Activated CD8-positive, alpha-beta memory T cell treated with anti-CD3 and anti-CD28 coated beads for 48 hours (primary cell): ENCODE data around the gene TBC1D2.

Source experiments
- DNase-seq, 3 experiments: peaks; one replicate each; pipeline ENCODE4 v3.0.0-alpha.2; 2020; ENCODE audit warnings: low read depth in 2 of 3, low spot score in 2 of 3

The TBC1D2 gene

DNA sequence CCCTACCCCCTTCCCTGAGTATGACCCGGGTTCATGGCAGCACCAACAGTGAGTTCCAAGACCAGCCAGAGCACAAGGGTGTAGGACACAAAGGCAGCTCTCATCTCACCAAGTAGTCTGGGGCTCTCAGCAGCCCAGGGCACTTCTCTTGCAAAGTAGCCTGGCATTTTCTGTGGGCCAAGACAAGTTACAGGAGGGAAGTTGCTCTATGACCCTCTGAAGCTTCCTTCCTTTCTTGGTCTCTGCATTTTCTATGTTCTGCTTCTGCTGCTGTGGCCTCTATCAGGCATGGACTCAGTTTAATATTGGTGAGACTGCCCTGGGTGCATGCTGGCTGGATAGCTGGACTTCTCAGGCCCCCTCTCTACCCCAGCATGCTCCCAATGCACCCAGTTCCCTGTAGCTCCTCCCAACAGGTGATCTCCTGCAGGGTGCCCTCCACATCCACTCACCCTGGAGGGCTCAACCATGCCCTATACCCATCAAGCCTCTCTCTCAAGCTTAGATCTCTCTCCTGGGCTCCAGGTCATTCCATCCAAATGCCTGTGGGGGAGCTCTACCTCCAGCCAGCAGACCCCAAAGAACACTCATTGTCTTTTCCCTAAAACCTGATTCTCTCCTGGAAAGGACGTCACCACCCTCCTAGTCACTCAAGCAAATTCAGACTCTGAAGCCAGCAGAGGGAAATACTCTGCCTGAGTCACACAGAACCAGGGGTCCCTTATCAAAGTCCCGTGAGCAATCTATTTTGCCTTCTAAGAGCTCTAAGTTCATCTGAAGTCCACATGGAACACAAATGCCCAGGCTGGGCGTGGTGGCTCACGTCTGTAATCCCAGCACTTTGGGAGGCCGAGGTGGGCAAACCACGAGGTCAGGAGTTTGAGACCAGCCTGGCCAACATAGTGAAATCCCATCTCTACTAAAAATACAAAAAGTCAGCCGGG is 13.8 kb downstream of the TBC1D2 start:
- DNase-seq: no peak

DNA sequence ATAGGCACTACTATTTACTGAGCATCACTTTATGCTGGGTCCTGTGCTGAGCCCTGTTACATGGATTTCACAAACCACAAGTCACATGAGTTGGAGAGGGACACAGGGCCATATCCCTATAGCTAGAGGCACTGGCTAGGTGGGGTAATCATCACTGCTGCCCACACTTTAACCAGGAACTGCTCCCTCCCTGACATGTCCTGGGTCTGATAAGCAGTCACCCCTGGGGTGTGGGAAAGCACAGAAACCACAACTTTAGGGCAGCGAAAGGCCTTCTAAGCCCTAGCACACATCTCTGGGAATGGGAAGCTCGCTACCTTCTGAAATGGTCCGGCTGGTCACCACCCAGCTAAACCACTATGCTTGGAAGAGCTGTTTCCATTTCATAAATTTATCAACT is 15.0 kb downstream of the TBC1D2 start:
- no peak for DNase-seq

DNA sequence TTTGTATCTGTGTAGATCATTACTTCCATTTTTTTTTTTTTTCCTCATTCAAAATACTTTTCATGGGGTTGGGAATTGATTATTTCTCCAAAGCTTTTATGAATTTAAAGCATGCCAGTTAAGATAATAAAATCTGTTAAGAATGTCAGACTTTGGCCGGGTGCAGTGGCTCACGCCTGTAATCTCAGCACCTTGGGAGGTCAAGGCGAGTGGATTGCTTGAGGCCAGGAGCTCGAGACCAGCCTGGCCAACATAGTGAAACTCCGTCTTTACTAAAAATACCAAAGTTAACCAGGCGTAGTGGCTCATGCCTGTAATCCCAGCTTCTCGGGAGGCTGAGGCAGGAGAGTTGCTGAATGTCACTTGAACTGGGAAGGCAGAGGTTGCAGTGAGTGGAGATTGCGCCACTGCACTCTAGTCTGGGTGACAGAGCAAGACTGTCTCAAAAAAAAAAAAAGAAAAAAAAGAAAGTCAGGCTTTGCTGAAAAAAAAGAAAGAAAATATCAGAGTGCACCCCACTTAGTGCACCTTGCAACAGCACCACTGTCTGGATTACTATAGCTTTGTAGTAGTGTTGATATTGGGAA is 18.5 kb downstream of the TBC1D2 start:
- no peak for DNase-seq

DNA sequence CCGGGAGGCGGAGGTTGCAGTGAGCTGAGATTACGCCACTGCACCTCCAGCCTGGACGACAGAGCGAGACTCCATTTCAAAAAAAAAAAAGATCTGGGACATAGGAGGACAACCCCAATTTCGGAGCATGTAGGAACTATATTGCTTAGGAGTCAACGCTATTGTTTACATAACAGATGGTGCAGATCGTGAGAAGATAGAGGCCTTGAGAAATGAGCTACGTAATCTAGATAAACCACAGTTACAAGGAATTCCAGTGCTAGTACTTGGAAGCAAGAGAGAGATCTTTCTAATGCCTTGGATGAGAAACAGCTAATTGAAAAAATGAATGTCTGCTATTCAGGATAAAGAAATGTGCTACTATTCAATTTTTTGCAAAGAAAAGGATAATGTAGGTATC is 20.3 kb downstream of the TBC1D2 start:
- DNase-seq: no peak

DNA sequence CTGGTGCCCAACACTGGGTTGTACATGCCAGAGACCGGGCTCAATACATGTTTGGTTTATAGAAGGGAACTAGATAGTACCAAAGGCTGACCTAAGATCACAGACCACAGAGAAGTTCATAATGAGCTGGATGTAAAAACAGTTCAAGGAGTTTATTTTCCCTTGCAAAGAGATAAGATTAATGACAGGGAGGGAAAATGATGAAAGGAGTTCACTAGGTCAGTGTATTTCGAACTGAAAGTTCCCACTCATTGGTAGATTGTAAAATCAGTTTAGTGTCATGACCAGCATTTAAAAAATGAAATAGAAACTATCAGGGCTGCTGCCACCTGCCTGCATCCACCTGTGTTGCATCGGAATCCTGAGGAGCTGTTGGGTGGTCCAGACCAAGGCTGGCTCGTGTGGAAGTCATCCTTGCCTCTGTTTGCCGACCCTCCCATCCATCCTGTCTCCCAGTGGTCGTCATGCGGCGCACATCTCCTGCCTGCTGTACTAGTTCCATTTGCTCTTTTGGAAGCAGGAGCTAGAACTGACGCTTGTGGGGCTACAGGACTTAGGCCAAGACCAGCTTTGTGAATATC is 21.1 kb downstream of the TBC1D2 start:
- DNase-seq: no peak

DNA sequence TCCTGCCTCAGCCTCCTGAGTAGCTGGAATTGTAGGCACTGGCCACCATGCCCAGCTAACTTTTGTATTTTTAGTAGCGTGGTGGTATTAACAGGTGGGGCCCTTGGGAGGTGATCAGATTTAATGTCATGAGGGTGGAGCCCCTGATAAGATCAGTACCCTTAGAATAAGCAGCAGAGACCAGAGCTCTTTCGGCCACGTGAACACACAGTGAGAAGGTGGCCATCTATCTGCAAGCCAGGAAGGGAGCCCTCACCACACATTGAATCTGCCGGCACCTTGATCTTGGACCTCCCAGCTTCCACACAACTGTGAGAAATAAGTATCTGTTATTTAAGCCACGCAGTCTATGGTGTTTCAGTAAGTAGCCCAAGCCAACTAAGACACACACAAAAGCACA is 22.5 kb downstream of the TBC1D2 start:
- no peak for DNase-seq

DNA sequence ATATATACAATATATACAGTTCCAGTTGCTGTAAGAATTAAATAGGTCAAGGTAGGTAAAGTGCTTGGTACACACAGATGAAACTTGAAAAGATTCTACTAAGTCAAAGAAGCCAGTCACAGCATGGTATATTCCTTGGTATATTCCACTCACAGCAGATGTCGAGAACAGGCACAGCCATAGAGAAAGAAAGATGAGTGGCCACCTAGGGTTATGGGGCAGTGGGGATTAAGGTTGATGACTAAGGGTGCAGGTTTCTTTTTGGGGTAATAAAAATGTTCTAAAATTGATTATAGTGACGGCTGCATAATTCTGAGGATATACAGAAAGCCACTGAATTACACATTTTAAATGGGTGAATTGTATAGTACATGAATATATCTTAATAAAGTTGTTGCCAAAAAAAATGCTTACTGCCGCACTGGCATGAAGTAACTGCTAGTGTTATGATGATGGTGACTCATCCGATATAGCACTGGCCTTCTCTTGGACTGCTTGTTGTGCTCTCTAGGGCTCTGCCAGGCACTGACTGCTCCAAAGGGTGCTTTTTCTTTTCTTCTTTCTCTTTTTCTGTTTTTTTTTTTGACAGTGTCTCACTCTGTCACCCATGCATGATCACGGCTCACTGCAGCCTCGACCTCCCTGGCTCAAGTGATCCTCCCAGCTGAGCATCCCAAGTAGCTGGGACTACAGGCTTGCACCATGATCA is 23.5 kb downstream of the TBC1D2 start:
- no peak for DNase-seq

DNA sequence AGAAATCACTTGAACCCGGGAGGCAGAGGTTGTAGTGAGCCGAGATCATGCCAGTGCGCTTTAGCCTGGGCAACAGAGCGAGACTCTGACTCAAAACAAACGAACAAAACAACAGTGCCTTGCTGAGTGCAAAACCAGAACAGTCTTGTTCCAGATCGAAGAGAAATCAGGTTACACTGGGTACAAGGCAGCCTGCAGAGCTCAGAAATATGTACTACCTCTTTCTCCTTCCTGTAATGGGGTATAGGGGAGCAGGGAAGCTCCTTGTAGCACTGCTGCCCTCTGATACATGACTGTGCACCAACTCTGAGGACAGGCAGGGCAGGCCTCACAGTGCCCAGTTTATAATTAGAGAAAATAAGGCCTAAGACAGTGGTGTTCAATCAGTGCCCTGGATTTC is 24.7 kb downstream of the TBC1D2 start:
- DNase-seq: no peak

DNA sequence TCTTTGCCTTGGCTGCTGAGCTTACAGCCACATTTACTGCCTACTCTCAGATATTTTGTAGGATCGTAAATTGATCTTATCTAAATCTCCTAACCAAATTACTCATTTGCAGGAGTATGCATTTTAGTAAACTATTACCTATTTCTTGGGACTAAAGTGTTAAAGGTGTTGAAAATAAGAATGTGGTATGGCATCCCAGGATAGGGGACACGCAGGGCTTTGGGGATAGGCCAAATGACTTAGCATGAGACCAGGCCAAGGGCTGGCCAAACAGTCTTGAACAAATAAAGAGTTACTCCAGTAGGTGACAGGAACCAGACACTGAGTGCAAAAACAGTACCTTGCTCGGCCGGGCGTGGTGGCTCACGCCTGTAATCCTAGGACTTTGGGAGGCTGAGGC is 25.1 kb downstream of the TBC1D2 start:
- no peak for DNase-seq

DNA sequence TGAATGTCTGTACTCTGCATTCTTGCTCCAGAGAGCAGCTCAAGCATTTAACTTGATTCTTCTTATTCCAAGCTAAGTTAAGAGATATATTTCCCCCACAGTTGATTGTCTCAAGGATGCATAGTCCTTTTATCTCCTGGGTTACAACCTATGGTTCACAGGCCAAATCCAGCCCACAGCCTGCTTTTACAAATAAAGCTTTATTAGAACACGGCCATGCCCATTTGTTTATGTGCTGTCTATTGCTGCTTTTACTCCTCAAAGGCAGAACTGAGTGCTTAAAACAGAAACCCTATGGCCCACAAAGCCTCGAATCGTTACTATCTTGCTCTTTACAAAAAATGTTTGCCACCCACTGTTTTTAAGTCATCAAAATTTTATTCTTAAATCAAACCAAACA is 25.8 kb downstream of the TBC1D2 start:
- no peak for DNase-seq

DNA sequence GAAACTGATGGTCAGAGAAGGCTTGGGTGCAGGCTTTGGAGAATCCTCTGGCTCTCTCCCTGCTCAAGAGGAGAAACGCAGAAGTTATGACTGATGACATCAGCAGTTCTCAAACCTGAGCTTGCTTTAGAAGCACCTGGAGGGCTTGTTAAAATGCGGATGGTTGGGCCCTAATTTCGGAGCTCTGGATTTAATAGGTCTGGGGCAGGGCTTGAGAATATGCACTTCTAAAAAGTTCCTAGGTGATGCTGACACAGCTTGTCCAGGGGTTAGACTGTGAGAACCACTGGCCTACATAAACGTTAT is 26.4 kb downstream of the TBC1D2 start:
- DNase-seq: no peak

DNA sequence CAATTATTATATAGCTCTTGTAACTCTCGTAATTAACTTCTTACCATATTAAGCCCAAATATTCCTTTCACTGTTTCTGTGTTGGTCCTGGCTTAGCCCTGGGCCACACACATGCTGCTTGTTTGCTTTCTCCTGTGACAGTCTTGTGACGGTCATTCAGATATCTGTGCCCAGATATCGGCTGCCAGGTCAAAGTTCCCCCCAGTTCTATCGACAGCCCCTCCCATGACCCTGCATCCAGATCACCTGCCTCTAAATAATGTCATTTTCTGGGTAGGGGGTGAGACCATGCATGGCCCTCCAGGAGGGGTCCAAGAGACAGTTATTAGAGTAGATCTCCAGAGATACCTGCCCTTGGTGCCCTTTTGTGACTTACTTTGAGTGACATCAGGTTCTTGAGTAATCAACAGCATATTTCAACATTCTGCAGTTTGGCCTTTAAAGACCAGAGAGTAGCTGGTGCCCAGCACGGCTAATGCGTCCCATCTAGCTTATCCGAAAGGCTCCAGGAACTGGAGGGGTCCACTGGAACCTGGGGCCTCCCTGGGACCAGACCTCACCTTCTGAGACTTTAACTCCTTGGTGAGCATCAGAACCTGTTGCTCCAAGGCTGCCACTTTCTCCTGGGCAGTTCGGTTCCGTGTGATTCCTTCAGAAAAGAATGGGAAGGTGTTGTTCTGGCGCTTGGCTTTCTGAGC is 26.9 kb downstream of the TBC1D2 start:
- no peak for DNase-seq

DNA sequence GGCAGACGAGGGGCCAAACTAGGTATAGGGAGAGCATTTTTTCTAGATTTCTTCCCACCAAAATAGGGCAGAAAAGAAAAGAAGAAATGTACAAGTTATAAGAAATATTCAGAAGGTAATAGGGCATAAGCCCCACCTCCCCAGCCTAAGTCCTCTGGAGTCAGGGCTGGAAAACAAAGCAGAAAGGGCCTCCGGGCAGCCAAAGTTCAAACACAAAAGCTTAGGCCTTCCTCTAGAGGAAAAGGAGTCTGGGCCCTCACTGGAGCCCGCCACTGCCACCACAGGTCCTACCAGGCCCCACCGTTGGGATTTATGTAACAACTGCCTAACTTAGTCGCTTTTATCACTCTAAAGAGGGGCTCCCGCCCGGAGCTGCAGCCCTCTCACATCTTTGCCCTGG is 27.6 kb downstream of the TBC1D2 start:
- no peak for DNase-seq

DNA sequence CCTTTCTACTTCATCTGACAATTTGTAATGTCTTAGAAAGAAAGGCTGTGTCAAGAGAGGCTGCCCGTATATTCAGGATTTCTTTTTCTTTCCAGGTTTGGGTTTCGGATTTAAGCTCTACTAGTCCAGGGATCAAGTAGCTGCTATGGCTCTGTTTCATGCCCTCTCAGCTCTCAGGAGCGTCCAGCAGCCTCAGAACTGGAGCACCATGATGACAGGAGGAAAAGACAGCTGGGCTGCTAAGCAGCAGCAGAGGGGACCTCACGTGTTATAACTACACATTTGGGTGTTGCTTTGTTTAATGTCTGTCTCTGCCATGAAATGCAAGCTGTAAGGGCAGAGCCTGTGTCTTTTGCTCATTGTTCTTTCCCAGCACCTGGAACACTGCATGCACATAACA is 28.5 kb downstream of the TBC1D2 start:
- DNase-seq: no peak

DNA sequence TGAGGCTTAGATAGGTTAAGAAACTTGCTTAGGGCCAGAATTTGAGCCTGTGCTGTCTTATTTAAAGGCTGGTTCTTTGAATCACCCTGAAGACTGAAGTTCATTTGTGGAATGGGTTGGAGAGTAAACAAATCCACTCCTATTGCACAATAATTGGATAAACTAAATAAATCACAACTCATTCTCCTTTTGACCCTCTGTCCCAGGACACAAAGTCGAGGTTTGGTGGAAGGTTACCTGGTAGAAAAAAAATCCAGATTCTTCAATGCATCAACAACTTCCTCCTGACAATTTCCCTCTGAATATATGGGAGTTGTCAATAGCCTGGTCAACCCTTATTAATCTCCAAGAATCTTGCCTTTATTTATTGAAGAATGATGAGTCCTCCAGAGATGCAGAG is 28.9 kb downstream of the TBC1D2 start:
- DNase-seq: no peak

DNA sequence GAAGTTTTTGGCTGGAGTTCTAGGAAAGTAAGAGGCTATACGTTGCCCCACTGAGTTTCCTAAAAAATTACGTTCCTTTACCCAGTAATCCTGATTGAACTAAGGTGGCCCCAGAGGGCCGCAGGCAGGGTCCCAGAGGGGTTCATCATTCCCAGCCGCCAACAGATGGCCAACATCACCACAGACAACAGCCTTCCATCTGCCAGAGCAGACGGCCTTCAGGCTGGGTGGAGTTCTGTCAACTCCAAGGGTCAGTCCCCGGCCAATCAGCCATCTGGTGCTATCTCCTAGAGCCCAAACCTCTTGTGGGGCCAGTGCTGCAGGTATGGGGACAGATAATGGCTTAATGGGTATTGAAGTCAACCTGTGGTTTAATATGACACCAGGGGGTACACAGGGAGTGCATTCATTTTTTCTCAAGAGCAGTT is 30.4 kb downstream of the TBC1D2 start:
- DNase-seq: no peak

DNA sequence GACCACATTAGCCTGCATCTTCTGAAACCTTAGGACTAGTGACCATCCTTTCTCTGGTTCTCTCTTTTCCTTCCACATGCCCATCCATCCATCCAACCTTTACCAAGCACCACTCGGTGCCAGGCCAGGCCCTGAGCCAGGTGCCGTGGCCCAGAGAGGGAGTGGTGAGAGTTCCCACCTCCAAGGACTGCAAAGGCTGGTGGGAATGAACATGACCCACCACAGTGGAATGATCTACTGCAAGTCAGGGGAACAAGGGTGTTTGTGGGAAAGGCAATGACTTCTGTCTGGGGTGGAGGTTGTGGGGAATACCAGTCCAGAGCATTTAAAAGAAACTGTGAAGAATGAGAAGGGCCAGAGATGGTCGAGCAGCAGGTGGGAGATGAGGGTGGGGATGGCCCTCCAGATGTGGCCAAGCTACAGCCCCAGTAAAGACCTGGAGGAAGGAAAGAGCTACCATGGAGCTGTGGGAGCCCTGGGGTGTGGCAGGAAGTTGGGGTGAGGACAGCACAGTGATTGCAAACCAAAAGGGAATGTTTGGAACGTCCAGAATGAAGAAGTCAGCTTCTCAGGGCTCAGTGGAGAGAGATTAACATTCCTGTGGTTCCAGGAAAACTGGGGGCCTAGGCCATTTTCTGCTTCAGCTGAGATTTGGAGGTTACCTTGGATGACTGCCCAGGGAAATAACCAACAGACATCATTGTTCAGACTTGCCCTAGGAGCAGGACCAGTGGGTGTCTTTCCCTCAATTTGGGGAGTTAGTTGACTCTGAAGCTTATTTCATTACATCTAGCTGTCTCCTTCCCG is 32.4 kb downstream of the TBC1D2 start:
- no peak for DNase-seq

DNA sequence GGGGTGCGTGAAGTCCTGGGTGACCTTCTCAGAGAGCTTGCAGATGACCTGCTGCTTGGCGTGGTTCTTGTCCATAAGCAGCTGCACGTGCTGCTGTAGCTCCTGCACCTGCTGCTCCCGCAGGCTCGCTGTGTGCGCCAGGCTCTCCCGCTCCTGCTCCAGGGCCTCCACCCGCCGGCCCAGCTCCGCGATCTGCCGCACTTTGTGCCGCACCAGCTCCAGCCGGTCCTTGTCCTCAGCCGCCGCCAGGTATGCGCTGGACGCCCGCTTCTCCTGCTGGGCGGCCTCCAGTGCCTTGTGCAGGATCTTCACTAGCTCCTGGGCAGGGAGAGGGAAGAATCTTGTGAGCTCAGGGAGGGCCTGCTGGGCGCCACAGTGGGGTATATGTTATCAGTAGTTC is 34.5 kb downstream of the TBC1D2 start:
- no peak for DNase-seq

DNA sequence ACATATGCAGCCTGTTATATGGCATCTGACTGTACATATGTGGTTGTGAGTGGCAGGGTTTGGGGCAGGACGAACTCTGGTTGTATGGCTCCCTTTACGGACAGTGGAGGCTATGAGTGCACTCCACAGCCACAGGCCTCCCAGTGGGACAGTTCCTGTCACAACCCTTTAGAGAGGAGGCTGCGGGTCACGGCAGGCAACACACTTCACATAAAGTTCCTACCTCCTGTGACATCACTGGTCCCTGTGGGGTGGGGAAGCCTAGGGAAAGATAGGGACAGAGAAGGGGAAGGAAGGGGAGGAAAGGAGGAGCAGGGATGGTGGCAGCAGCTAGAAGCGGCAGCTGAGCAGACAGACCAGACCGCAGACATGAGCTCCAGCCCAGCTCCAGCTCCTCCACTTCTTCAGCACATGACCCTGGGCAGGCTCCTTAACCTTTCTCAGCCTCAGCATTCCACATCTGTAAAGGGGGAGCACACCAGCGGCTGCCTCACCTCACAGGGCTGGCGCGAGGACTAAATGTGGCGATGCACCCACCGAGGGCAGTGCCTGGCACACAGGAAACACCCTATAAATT is 35.6 kb downstream of the TBC1D2 start:
- no peak for DNase-seq

DNA sequence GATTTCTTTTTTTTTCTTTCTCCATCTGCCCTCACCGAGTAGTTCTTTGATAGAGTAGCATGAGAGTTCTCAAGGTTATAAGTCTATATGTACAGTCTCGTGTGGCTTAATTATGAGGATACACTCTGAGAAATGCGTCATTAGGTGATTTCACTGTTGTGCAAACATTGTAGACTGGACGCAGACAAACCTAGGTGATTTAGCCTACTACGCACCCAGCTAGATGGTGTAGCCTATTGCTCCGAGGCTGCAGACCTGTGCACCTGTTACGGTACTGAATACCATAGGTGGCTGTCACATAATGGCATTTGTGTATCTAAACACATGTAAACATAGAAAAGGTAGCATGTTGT is 36.1 kb downstream of the TBC1D2 start:
- no peak for DNase-seq
